GM12872 (cell line): Measurements from ENCODE around the gene NOC2L.

Experiments
- CTCF ChIP-seq: IDR thresholded peaks from 3 replicates; pipeline ENCODE4 v1.5.1; 2011; ENCODE audit warnings: low read depth, mild to moderate bottlenecking, low read length, moderate library complexity; ENCODE audit not compliant: insufficient read depth

Gene NOC2L

GRCh38 chr1:941588-942383 lies 17.3 kb downstream of the NOC2L start:
- TF ChIP-seq CTCF, result no peak

GRCh38 chr1:941015-941587 lies 18.0 kb downstream of the NOC2L start:
- no peak for TF ChIP-seq CTCF

- no peak for TF ChIP-seq CTCF
Measured at GRCh38 chr1:940107-941014, 18.7 kb downstream of the NOC2L start.

GRCh38 chr1:939511-940106 lies 19.4 kb downstream of the NOC2L start:
- TF ChIP-seq CTCF, result no peak

GRCh38 chr1:938711-939489 lies 20.2 kb downstream of the NOC2L start:
- no peak for TF ChIP-seq CTCF

GRCh38 chr1:938088-938683 lies 20.9 kb downstream of the NOC2L start:
- peak; percentile 40; the same call in 2 of the 3 replicates for TF ChIP-seq CTCF
